Measurements from ENCODE around the gene OPCML.

The OPCML gene

DNA sequence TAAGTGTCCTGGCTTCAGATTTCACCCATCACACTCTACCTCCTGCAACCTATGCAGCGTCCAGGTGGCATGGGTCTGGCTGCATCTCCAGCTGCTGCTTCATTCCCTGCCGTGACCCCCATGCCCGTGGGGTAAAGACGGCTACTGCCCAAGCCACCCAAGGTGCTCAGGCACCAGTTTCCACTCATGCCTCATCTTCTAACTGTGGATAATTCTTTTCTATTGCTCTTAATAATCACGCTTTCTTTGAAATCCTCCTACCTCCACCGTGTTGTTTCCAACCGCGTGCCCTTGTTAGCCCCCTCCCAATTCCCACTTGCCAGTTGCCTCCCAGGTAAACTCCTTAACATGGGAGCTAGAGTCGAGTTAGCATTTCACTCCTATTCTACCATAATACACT, 738.5 kb downstream of the OPCML start:
- Mint-ChIP-seq H3K9me3 (no peaks in the 10 kb centered on the region), H3K27ac (no peak overlapping the region), H3K27me3 (no peaks in the 10 kb centered on the region), H3K4me3 (no peak overlapping the region), H3K36me3 (ENCODE audit: low read depth) (no peaks in the 10 kb centered on the region), H3K4me1 (ENCODE audit: low read depth) (no peaks in the 10 kb centered on the region)
- no peak for DNase-seq

DNA sequence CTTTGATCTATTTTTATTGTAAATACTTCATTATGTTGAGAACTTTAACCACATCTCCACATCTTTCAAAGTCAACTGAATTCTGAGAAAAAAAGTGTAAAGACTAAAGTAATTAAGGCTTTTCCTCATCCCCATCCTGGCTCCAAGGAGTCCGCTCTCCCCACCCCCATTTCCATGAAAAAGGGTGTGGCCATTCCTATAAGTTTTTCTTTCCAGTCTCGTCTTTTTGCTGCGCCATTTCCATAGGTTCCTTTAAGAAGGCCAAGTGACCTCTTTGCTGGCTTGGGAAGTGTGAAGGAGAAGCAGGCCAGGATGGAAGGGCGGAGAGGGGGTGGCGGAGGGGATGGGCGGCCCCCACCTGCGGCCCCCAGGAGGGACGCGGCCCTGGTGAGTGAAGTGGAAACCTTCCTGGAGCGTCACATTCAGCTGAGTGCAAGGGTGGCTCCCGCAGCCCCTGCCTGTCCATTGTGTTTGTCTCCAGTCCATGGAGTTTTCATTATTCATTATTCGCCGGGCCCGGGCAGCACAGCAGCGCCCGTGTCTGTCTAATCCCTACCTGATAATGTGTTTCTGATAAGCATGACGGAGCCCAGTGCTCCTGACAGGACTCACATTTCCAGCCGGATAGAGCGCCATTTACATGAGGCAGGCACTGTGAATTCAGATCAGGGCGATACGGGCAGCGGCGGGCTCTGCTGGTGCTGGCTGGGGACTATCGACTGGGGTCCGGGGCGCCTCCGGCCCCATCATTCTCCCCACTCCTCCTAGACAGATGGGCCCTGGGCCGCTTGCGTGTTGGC, 739.8 kb downstream of the OPCML start:
- H3K4me1 Mint-ChIP-seq (ENCODE audit: low read depth), result no peaks in the 10 kb centered on the region
- H3K4me3 Mint-ChIP-seq, result no peak overlapping the region
- no peak for DNase-seq
- H3K27ac Mint-ChIP-seq, result no peak overlapping the region
- no peaks in the 10 kb centered on the region for H3K9me3 Mint-ChIP-seq
- no peaks in the 10 kb centered on the region for H3K36me3 Mint-ChIP-seq (ENCODE audit: low read depth)
- no peaks in the 10 kb centered on the region for H3K27me3 Mint-ChIP-seq

DNA sequence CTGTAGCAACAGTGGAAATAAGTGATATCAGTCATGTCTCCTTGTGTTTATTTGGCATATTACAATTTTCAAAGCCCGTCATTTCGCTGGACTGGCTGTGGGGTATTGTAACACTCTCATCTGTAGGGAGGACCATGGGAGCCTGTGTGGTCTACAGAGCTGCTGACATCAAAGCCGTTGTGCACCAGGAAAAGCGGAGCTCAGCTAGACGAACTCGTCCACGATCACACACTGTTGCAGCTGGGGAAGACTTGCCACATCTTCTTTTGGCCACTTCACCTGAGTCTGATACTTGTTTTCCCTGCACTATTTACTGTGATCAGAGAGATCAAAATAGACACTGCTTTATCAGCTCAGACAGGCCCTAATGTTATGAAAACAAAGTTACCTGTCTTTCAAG, 741.3 kb downstream of the OPCML start:
- Mint-ChIP-seq H3K36me3 (ENCODE audit: low read depth) (no peaks in the 10 kb centered on the region), H3K9me3 (no peaks in the 10 kb centered on the region), H3K27me3 (no peaks in the 10 kb centered on the region), H3K4me1 (ENCODE audit: low read depth) (no peaks in the 10 kb centered on the region), H3K4me3 (no peak overlapping the region), H3K27ac (no peak overlapping the region)
- no peak for DNase-seq

DNA sequence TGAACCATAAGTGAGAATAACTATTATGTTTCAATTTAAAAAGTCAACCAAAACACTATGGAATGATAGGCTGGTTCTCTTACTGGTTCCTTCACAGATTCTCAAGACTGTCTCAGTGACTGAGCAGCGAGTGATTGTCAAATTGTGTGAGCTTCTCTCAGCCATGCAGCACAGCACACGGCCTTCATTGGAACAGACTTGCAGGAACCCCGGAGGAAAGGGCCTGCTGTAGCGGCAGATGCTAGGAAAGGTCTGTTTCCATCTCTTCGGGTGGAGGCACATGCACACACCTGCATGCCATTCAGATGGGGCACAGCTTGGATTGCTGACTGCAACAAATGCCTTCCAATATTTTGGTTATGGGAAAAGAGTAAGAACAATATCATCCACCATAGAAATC, 741.8 kb downstream of the OPCML start:
- H3K4me3 Mint-ChIP-seq, result no peak overlapping the region
- H3K36me3 Mint-ChIP-seq (ENCODE audit: low read depth), result no peaks in the 10 kb centered on the region
- no peaks in the 10 kb centered on the region for H3K27me3 Mint-ChIP-seq
- no peaks in the 10 kb centered on the region for H3K4me1 Mint-ChIP-seq (ENCODE audit: low read depth)
- H3K9me3 Mint-ChIP-seq, result no peaks in the 10 kb centered on the region
- no peak for DNase-seq
- no peak overlapping the region for H3K27ac Mint-ChIP-seq

DNA sequence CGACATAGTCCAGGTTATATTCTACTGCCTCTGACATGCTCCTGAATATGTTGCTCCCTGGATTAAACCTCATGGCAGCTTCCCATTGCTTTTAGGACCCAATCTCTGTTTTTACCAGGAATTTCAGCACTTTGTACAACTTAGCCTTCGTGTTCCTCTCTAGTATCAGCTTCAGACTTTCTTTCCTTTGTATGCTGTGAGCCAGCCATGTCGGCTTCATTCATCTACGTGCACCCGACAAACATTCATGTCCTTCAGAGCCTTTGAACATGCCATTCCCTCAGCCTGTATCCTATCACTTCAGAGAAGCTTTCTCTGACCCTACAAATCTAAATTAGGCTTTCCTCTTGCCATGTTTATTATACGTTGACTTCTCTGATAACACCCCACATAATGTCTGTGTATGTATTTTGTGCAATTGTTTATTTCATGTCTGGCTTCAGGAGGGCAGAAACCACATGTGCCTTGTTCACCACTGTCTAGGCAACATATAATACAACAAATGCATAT, 743.4 kb downstream of the OPCML start:
- no peaks in the 10 kb centered on the region for H3K36me3 Mint-ChIP-seq (ENCODE audit: low read depth)
- H3K27ac Mint-ChIP-seq, result no peak overlapping the region

DNA sequence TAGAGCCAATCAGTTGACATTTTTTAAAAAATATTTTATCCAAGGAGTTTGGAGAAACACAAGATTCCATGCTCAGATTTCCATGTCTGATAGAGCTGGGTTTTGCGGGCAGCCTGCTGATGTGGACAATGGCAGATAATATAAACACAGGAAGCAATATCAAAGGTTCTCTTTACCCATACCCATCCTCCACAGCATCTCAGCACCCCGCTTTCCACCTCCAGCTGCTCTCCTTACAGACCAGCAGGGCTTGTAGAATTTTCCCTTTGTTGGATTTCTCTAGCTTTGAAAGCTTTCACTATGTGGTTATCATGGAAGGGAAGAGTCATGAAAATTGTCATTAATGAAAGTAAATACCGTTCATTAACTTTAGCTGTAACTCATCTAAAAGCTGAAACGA, 746.4 kb downstream of the OPCML start:
- Mint-ChIP-seq H3K4me1 (ENCODE audit: low read depth) (no peaks in the 10 kb centered on the region), H3K9me3 (no peaks in the 10 kb centered on the region), H3K36me3 (ENCODE audit: low read depth) (no peaks in the 10 kb centered on the region), H3K4me3 (no peak overlapping the region), H3K27ac (no peak overlapping the region), H3K27me3 (no peaks in the 10 kb centered on the region)
- no peak for DNase-seq

More for the DNA sequence above, 743.4 kb downstream of the OPCML start:
- Mint-ChIP-seq H3K4me3 (no peak overlapping the region), H3K9me3 (no peaks in the 10 kb centered on the region), H3K4me1 (ENCODE audit: low read depth) (no peaks in the 10 kb centered on the region), H3K27me3 (no peaks in the 10 kb centered on the region)
- no peak for DNase-seq

DNA sequence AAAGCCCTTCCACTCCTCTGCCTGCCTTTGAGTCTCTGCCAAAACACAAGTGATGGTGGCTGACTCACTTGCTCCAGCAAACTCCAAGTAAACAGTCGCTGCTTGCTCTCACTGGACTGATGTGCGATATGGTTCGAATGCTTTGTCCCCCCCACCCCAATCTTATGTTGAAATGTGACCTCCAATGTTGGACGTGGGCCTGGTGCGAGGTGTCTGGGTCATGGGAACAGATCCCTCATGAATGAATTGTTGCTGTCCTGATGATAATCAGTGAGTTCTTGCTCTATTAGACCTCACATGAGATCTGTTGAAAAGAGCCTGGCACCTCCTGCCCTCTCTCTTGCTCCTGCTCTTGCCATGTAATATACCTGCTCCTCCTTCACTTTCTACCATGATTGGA, 747.9 kb downstream of the OPCML start:
- no peak overlapping the region for H3K4me3 Mint-ChIP-seq
- no peaks in the 10 kb centered on the region for H3K36me3 Mint-ChIP-seq (ENCODE audit: low read depth)
- no peaks in the 10 kb centered on the region for H3K27me3 Mint-ChIP-seq
- DNase-seq, result no peak
- no peaks in the 10 kb centered on the region for H3K4me1 Mint-ChIP-seq (ENCODE audit: low read depth)
- no peak overlapping the region for H3K27ac Mint-ChIP-seq
- H3K9me3 Mint-ChIP-seq, result no peaks in the 10 kb centered on the region

DNA sequence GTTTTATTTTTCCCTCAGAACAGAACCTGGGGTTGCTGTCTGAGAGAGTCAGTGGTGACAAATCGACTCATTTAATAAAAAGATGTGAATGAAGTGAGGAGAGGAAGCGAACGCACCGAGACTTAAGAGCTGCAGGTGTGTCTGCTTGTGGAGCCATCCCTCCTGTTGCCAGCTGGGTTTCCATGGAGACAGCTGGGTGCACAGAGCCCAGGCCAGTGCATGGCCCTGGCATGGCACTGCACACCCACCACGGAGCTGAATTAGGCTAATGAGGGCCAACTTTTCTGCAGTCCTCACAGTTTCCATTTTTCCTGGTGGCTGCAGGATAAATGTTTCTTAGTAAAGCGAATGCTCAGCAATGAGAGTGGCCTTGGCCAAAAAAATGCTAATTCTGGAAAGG, 750.2 kb downstream of the OPCML start:
- Mint-ChIP-seq H3K27ac (no peak overlapping the region), H3K4me1 (ENCODE audit: low read depth) (peaks cover 1% of the 10 kb centered on the region), H3K4me3 (no peak overlapping the region), H3K9me3 (no peaks in the 10 kb centered on the region), H3K27me3 (no peaks in the 10 kb centered on the region), H3K36me3 (ENCODE audit: low read depth) (no peaks in the 10 kb centered on the region)
- DNase-seq, result no peak

DNA sequence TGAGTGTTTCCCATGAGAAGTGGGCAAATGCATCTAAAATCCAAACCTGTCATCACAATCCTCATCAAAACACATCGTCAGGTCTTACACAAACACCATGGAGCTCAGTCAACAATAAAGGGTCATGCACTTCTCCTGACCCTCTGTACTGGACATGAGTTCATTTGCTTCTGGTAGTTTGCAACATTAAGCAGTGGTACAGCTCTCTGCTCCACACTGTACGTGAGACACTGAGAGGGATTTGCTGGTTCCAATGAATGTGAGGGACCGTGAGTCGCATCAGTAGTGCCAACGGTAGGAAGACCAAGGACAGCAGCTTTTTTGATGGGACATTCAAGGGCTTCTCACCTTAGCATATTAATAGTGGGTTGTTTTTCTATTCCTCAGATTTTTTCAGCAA, 752.3 kb downstream of the OPCML start:
- no peaks in the 10 kb centered on the region for H3K9me3 Mint-ChIP-seq
- H3K27ac Mint-ChIP-seq, result no peak overlapping the region
- H3K36me3 Mint-ChIP-seq (ENCODE audit: low read depth), result no peaks in the 10 kb centered on the region
- H3K27me3 Mint-ChIP-seq, result no peaks in the 10 kb centered on the region
- DNase-seq, result no peak
- H3K4me1 Mint-ChIP-seq (ENCODE audit: low read depth), result peaks cover 3% of the 10 kb centered on the region
- H3K4me3 Mint-ChIP-seq, result no peak overlapping the region

DNA sequence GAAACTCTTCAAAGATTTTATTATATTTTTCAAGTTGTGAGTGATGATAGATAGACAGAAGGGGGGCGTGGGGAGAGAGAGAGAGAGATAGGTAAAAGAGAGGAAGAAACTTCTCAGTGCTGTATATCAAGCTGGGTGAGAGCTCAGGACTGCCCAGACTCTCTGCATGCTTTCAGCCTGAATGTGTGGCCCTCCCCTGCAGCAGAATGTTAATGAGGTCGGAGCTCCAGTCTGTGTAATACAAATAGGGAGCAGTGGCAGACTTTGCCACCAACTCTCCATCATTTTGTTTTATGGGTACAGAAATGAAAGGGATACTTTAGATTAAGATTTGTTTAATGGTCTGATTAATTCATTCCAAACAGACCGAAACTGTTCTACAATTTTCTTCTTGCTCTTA, 752.8 kb downstream of the OPCML start:
- H3K4me1 Mint-ChIP-seq (ENCODE audit: low read depth), result peaks cover 3% of the 10 kb centered on the region
- no peaks in the 10 kb centered on the region for H3K36me3 Mint-ChIP-seq (ENCODE audit: low read depth)
- no peak overlapping the region for H3K27ac Mint-ChIP-seq
- no peak for DNase-seq
- H3K4me3 Mint-ChIP-seq, result no peak overlapping the region
- H3K9me3 Mint-ChIP-seq, result peaks cover 2% of the 10 kb centered on the region
- H3K27me3 Mint-ChIP-seq, result no peaks in the 10 kb centered on the region

DNA sequence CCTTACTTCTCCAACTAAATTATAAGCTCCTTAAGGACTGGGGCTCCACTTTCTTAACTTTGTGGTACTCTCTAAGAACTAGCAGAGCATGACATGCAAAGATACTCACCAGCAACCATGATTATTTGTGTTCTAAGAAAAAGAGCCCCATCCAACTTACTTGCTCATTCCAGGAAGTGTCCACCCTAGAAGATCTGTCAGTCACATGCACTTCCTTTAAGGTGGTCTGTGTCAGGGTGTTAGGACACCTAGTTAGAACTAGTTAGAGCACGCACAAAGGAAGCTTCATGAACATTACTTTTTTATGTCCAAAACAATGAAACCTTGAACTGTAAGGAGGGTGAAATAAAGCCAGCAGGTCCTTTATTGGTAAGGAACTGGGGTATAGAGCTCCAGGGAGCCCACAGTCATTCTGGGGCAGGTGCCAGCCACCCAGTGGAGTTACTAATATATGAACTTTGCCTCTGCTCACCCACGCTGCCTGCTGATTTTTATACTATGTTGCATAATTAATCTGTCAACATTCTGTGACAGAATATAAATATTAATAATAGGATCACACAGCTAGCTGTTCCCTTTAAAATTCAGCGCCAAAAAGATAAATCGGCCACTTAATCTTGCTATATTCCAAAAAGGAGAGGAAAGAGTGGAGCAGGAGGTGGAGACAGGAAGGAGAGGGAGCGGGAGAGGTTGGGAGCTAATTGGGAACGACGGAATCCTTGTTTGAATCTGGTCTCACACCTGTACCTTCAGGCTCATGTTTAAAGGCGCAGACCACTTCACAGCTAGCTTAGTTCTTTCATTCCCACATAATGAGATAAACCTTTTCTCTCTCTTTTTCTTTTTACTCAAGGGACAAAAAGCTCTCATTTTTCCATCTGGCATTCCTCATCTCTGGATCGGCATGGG, 755.0 kb downstream of the OPCML start:
- peaks cover 2% of the 10 kb centered on the region for H3K9me3 Mint-ChIP-seq
- no peak for DNase-seq
- H3K4me1 Mint-ChIP-seq (ENCODE audit: low read depth), result peaks cover 9% of the 10 kb centered on the region
- H3K36me3 Mint-ChIP-seq (ENCODE audit: low read depth), result no peaks in the 10 kb centered on the region
- H3K27ac Mint-ChIP-seq, result no peak overlapping the region
- no peak overlapping the region for H3K4me3 Mint-ChIP-seq
- H3K27me3 Mint-ChIP-seq, result no peaks in the 10 kb centered on the region

DNA sequence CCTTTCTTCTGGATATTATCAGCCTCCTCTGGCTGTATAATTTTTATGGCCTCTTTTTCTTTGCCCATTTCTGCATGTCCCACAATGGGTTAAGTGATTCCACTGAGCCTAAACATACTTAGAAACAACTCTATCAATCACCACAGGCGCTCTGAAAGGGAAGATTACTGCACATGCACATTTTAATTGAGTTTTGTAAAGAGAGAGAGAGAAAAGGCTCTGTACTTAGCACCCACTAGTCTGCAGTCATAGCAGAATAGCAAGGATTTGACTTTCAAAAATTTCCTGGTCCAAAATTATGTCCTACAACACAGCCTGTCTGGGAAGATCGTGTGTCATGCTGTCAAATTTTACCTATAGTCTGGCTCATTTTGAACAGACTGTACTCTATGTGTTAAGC, 758.5 kb downstream of the OPCML start:
- H3K27me3 Mint-ChIP-seq, result no peaks in the 10 kb centered on the region
- H3K36me3 Mint-ChIP-seq (ENCODE audit: low read depth), result no peaks in the 10 kb centered on the region
- peaks cover 9% of the 10 kb centered on the region for H3K4me1 Mint-ChIP-seq (ENCODE audit: low read depth)
- H3K27ac Mint-ChIP-seq, result no peak overlapping the region
- no peak overlapping the region for H3K4me3 Mint-ChIP-seq
- DNase-seq, result no peak
- peaks cover 2% of the 10 kb centered on the region for H3K9me3 Mint-ChIP-seq

DNA sequence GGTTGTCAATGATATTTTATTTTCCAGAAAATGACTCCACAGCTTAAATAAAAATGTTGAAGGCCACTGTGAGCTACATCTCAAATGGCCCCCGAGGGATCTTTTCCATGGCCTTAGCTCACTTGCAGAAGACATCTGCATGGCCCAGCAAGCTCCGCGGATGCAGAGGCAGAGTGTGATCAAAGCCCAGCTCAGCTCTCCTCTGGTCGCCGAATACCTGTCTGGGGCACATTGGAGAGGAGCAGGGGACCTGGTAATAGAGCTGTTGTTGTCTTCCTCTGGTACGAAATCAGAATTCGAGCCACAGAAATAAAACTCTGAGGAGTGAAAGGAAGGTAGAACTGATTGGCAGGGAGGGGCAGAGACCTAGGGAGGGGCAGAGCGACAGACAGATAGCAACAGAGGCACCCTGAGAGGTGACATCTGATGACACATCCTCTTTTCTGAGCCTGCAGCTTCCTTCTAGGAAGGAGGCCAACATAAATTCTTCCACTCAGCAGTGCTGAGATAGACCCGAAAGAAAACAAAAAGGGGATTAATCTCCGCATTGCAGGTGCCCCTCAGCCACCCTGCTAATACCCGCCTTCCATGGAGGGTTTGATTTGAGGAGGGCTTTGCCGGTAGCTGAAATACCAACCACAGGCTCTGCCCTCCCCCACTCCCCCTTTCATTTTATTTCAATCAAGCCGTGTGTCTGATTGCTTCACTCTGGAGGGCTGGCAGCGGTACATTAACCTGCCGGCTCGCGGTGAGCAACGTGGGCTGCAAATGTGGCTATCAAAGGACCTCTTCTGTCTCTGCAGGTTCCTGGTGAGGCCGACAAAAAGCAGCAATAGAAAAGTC, 759.4 kb downstream of the OPCML start:
- peaks cover 2% of the 10 kb centered on the region for H3K9me3 Mint-ChIP-seq
- no peaks in the 10 kb centered on the region for H3K27me3 Mint-ChIP-seq
- DNase-seq, result no peak
- H3K27ac Mint-ChIP-seq, result no peak overlapping the region
- peaks cover 9% of the 10 kb centered on the region for H3K4me1 Mint-ChIP-seq (ENCODE audit: low read depth)
- no peaks in the 10 kb centered on the region for H3K36me3 Mint-ChIP-seq (ENCODE audit: low read depth)
- H3K4me3 Mint-ChIP-seq, result peak overlapping the region; percentile 3

DNA sequence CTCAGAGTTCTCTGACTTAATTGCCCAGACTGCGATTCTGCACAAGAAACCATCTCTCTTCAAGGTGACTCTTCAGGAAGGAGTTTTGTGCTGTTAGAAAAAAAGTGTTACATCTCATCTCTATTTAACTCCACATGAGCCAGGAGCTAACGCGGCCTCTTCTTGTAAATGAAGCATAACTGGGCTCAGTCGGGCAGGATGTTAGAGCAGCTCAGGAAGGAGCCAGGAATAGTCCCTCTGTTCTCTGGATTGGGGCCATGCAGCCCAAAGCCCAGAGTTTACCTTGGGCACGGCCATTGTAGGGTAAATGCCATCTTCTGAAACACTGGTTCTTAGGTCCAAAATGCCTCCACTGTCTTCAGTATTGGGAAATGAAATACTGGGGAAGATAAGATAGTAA, 760.6 kb downstream of the OPCML start:
- DNase-seq, result no peak
- H3K36me3 Mint-ChIP-seq (ENCODE audit: low read depth), result no peaks in the 10 kb centered on the region
- H3K9me3 Mint-ChIP-seq, result peaks cover 2% of the 10 kb centered on the region
- H3K4me1 Mint-ChIP-seq (ENCODE audit: low read depth), result peaks cover 6% of the 10 kb centered on the region
- no peaks in the 10 kb centered on the region for H3K27me3 Mint-ChIP-seq
- H3K27ac Mint-ChIP-seq, result no peak overlapping the region
- H3K4me3 Mint-ChIP-seq, result no peak overlapping the region

Data from activated T-cell treated with anti-CD3 and anti-CD28 coated beads, Interleukin-2, amount 50 U/mL, for 24 hours (primary cell).